RWPE1 (cell line): ENCODE results near the gene RAB11A.
"Not testable (repeated sequence)": the region's sequence is repeated elsewhere in the genome, so short reads cannot be mapped to it uniquely, and the experiment has no call there.

ENCODE experiments used
- CTCF ChIA-PET: fragments of 350-600 bp; sonication (Branson Sonifier 250); formaldehyde crosslinking; extraction: SDS; loops from one replicate; lab custom pipeline; 2021; lab: Yijun Ruan, JAX
- POLR2A ChIA-PET: fragments of 400-600 bp; formaldehyde crosslinking; extraction: SDS; loops from one replicate; lab custom pipeline; 2020; ENCODE audit warnings: antibody characterized with exemption; ENCODE audit not compliant: low non-redundant PET; lab: Yijun Ruan, JAX
- DNase-seq: peaks from one replicate; pipeline ENCODE4 v3.0.0; 2012; ENCODE audit warnings: low spot score
- H3K27ac ChIP-seq: fragments of 450-650 bp; 2 replicates; pipeline ENCODE4 v1.5.1; 2017
- CTCF ChIP-seq: fragments of 450-650 bp; conservative IDR thresholded peaks from 2 replicates; pipeline ENCODE4 v1.5.1; 2017; ENCODE audit warnings: low read depth, mild to moderate bottlenecking

RAB11A gene

DNA sequence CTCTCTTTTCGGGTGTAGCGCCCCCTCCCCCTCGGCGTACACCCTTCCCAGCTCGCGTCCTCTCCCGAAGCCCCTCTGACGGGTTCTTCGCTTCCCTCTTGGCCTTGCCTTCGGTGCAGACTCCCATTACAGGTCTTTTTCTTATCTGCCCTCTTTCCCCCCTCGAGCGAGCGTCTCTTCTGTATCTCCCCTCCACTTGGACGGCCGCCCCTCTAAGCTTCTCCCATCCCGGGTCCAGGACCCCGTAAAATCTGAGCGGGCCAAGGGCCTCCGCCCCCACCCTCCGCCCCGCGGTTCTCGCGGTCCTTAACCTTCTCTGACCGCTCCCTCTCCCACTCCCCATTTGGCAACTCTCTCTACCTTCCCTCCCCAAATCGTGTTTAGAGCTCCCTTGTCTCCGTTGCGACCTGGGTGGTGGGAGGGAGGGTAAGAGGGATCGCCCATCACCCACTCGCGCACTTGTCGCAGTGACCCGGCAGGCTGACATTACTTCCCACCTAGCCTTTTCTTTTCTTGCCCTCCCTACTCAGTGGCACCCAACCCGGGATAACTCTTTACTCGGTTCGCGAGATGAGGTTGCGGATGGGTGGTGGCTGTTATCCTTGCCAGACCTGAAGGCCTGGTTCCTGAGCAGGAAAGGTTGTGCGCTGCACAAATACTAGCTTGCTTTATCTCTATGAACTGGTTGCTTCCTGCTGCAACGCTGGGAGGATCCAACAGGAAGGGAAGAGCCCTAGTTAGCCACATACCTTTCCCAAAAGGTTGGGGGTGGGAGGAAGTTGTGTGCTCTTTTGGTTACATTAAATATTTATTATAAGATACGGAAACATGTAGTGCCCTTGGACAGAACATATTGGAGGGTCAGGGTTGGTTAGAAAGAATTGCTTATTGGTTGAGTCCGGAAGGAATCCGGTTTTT is 922 bp downstream of the RAB11A start:
- CTCF ChIA-PET: interaction anchor here (0.6 to 2.1 kb wide), 4 partner anchors 14 to 776 kb away, joined by 3 to 6 read pairs (median 3); no protein-coding TSS in a partner anchor
- H3K27ac ChIP-seq: peak overlapping the region; percentile 91
- DNase-seq: peak; percentile 43
- no peak for TF ChIP-seq CTCF
- POLR2A ChIA-PET: interaction anchor here (0.7 kb wide), 2 partner anchors 124 to 1597 kb away, joined by 3 read pairs; no protein-coding TSS in a partner anchor

DNA sequence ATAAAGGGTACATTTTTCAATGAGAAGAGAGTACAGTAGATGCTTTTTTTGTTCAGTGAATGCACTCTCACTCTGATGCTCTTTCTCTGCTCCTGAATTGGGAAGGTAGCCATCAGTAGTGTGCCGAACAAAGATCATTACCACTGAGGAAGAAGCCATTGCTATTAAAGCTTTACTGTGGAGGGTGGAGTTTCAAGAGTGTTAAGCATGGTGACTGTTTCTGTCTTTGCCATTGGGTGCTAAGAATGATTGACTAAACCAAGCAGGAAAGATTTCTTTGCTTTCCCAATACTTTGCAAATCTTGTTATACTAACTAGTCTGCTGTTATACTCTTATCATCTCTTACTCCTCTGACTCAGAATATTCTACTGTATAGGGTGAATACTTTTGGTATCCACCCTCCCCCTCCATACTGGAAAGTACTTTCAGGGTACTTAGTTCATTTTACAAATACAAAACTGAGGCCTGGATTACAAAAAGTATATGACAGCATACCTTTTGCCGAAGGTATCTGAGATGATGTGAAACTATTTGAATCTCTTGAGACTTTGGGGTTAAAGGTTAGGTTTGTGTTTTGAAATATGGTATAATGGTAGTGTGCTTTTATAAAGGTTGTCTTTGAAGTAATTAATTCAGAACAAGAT is 1.7 kb downstream of the RAB11A start:
- peak; percentile 73 for DNase-seq
- CTCF ChIA-PET: interaction anchor here (0.6 to 2.1 kb wide), 3 partner anchors 15 to 604 kb away, joined by 3 to 6 read pairs (median 3); no protein-coding TSS in a partner anchor

GRCh38 chr15:65871886-65872285 is 2.6 kb downstream of the RAB11A start:
- POLR2A ChIA-PET: interaction anchor here (0.7 kb wide), 1 partner anchor 41 kb away, joined by 10 read pairs; no protein-coding TSS in a partner anchor

More for the DNA sequence above, 1.7 kb downstream of the RAB11A start:
- POLR2A ChIA-PET: no interaction called here
- H3K27ac ChIP-seq: peak overlapping the region; percentile 91; the same call in 1 of the 2 replicates
- TF ChIP-seq CTCF: no peak

DNA sequence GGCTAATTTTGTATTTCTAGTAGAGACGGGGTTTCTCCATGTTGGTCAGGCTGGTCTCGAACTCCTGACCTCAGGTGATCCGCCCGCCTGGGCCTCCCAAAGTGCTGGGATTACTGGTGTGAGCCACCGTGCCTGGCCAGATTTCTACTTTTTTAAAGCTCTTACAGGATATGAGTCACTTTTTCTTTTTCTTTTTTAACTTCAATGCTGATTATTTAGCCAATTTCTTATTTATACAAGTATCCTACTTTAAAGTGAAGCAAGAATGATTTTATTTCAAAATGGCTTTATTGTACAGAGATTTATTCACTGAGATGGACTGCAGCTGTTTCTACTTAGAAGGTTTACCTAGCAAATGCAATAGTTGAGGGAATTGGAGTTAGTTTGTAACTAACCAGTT is 3.3 kb downstream of the RAB11A start:
- H3K27ac ChIP-seq: peak overlapping the region; percentile 56
- DNase-seq, CTCF ChIA-PET, POLR2A ChIA-PET: not testable (repeated sequence)

More at GRCh38 chr15:65871886-65872285, 2.6 kb downstream of the RAB11A start:
- CTCF ChIA-PET: interaction anchor here (2.1 kb wide), 1 partner anchor 15 kb away, joined by 6 read pairs; no protein-coding TSS in a partner anchor
- peak overlapping the region; percentile 56; the same call in 1 of the 2 replicates for H3K27ac ChIP-seq
- not testable (repeated sequence) for DNase-seq

GRCh38 chr15:65873256-65873655 is 4.0 kb downstream of the RAB11A start:
- H3K27ac ChIP-seq: no peak overlapping the region
- ChIA-PET POLR2A (no interaction called here), CTCF (no interaction called here)
- no peak for TF ChIP-seq CTCF
- no peak for DNase-seq

DNA sequence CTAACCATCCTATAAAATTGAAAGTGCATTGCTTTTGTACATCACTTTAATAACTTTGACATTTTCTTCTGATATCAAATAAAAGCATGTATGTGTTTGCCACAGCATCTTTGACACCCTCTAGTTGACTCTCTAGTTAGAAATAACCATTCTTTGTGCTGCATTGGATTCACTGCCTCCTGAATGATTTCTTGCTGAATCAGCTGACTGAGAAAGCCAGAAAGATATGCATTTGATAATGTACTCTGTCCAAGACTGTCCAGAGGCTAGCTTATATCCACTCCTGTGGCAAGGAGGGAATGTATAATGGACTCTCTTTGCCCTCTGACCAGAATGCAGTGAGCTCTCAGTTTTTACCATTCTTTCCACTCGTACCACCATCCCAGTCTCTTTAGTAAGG is 6.2 kb downstream of the RAB11A start:
- no peak overlapping the region for H3K27ac ChIP-seq
- no peak for TF ChIP-seq CTCF
- CTCF ChIA-PET: no interaction called here
- DNase-seq: no peak
- POLR2A ChIA-PET: no interaction called here

GRCh38 chr15:65877749-65878148 is 8.5 kb downstream of the RAB11A start:
- ChIA-PET POLR2A (interaction anchor here (0.6 to 0.8 kb wide), 2 partner anchors 93 to 203 kb away, joined by 3 read pairs; no protein-coding TSS in a partner anchor), CTCF (interaction anchor here (0.6 kb wide), 1 partner anchor 1162 kb away, joined by 5 read pairs; no protein-coding TSS in a partner anchor)
- DNase-seq: no peak
- no peak for TF ChIP-seq CTCF
- no peak overlapping the region for H3K27ac ChIP-seq
